Trophoblast cell (in vitro differentiated cells and primary cell): ENCODE data around the gene ROBO4.

Source experiments
- DNase-seq, 2 donors: peaks; one replicate each; pipeline ENCODE4 v3.0.0-alpha.2; 2016
- H2AFZ ChIP-seq: 2 replicates; pipeline ENCODE4 v1.6.1; 2013; ENCODE audit warnings: low read length, moderate library complexity, mild to moderate bottlenecking; ENCODE audit not compliant: insufficient read depth, poor library complexity
- H2AK5ac ChIP-seq: 2 replicates; pipeline ENCODE4 v1.6.1; 2013; ENCODE audit warnings: mild to moderate bottlenecking, low read length
- H2BK120ac ChIP-seq: 2 replicates; pipeline ENCODE4 v1.6.1; 2013; ENCODE audit warnings: low read length, mild to moderate bottlenecking, moderate library complexity; ENCODE audit not compliant: insufficient read depth, poor library complexity
- H2BK12ac ChIP-seq: 2 replicates; pipeline ENCODE4 v1.6.1; 2013; ENCODE audit warnings: mild to moderate bottlenecking, low read length, moderate library complexity
- H2BK5ac ChIP-seq: 2 replicates; pipeline ENCODE4 v1.6.1; 2013; ENCODE audit warnings: low read length, low read depth, moderate library complexity, mild to moderate bottlenecking; ENCODE audit not compliant: poor library complexity
- H3K14ac ChIP-seq: 2 replicates; pipeline ENCODE4 v1.6.1; 2013; ENCODE audit warnings: mild to moderate bottlenecking, low read length
- H3K18ac ChIP-seq: 2 replicates; pipeline ENCODE4 v1.6.1; 2013; ENCODE audit warnings: mild to moderate bottlenecking, low read length
- H3K23ac ChIP-seq: 2 replicates; pipeline ENCODE4 v1.6.1; 2013; ENCODE audit warnings: low read length
- H3K27ac ChIP-seq: 2 replicates; pipeline ENCODE4 v1.5.1; 2013; ENCODE audit warnings: low read depth, mild to moderate bottlenecking, inconsistent platforms, low read length, moderate library complexity
- H3K27me3 ChIP-seq: 2 replicates; pipeline ENCODE4 v1.6.1; 2013; ENCODE audit warnings: inconsistent platforms, mild to moderate bottlenecking, low read length, moderate library complexity; ENCODE audit not compliant: insufficient read depth
- H3K36me3 ChIP-seq, 2 experiments: 1 replicate in 1 of 2; 2 replicates in 1 of 2; pipeline ENCODE4 v1.6.1; 2013; ENCODE audit warnings: low read length in 2 of 2, mild to moderate bottlenecking in 2 of 2, moderate library complexity in 1 of 2; ENCODE audit not compliant: insufficient read depth in 2 of 2, control insufficient read depth in 1 of 2
- H3K4ac ChIP-seq: 2 replicates; pipeline ENCODE4 v1.6.1; 2013; ENCODE audit warnings: low read depth, mild to moderate bottlenecking, low read length, moderate library complexity
- H3K4me1 ChIP-seq, 2 experiments: 1 replicate in 1 of 2; 2 replicates in 1 of 2; pipeline ENCODE4 v1.6.1; 2013; ENCODE audit warnings: low read length in 2 of 2, mild to moderate bottlenecking in 2 of 2, moderate library complexity in 1 of 2; ENCODE audit not compliant: insufficient read depth in 2 of 2, control insufficient read depth in 1 of 2
- H3K4me2 ChIP-seq: 2 replicates; pipeline ENCODE4 v1.6.1; 2013; ENCODE audit warnings: inconsistent platforms, mild to moderate bottlenecking, low read length, moderate library complexity
- H3K4me3 ChIP-seq: 2 replicates; pipeline ENCODE4 v1.5.1; 2013; ENCODE audit warnings: mild to moderate bottlenecking, low read depth, low read length, inconsistent platforms
- H3K79me1 ChIP-seq: one replicate; pipeline ENCODE4 v1.6.1; 2013; ENCODE audit warnings: low read length
- H3K79me2 ChIP-seq: 2 replicates; pipeline ENCODE4 v1.6.1; 2013; ENCODE audit warnings: low read length, mild to moderate bottlenecking; ENCODE audit not compliant: control insufficient read depth, insufficient read depth, poor library complexity
- H3K9ac ChIP-seq: 2 replicates; pipeline ENCODE4 v1.6.1; 2013; ENCODE audit warnings: mild to moderate bottlenecking, low read length
- H3K9me3 ChIP-seq: 2 replicates; pipeline ENCODE4 v1.6.1; 2013; ENCODE audit warnings: low read depth, mild to moderate bottlenecking, control low read depth, inconsistent platforms, low read length; ENCODE audit not compliant: insufficient read depth
- H4K12ac ChIP-seq: 2 replicates; pipeline ENCODE4 v1.6.1; 2013; ENCODE audit warnings: low read depth, mild to moderate bottlenecking, low read length, moderate library complexity
- H4K8ac ChIP-seq: 2 replicates; pipeline ENCODE4 v1.6.1; 2013; ENCODE audit warnings: low read depth, mild to moderate bottlenecking, low read length, moderate library complexity
- H4K91ac ChIP-seq: one replicate; pipeline ENCODE4 v1.6.1; 2013; ENCODE audit warnings: low read depth, mild to moderate bottlenecking, low read length, moderate library complexity
- WGBS: extraction: QIAGEN DNeasy Blood & Tissue Kit; methylation state at CpG from one replicate; pipeline ENCODE4 v1.1.7; 2013; ENCODE audit warnings: missing lambda C conversion rate; ENCODE audit not compliant: insufficient read length, insufficient coverage; ENCODE audit errors: extremely low coverage; 5-methylcytosine and 5-hydroxymethylcytosine counted together

ROBO4 gene

GRCh38 chr11:124938970-124939369 lies 41.3 kb upstream of the ROBO4 start:
- no peak overlapping the region for H4K12ac ChIP-seq
- H3K4me3 ChIP-seq = no peak overlapping the region
- no peak overlapping the region for H2BK12ac ChIP-seq
- no peak overlapping the region for H2AK5ac ChIP-seq
- no peak overlapping the region for H2BK5ac ChIP-seq
- no peak overlapping the region for H3K18ac ChIP-seq
- H3K27ac ChIP-seq = no peak overlapping the region
- H3K9ac ChIP-seq = no peak overlapping the region
- H3K27me3 ChIP-seq = no peaks in the 10 kb centered on the region
- H4K8ac ChIP-seq = no peak overlapping the region
- no peak overlapping the region for H2BK120ac ChIP-seq
- no peaks in the 10 kb centered on the region for H3K79me2 ChIP-seq
- H3K36me3 ChIP-seq = no peaks in the 10 kb centered on the region
- H4K91ac ChIP-seq = no peak overlapping the region
- no peak overlapping the region for H3K4me2 ChIP-seq
- no peaks in the 10 kb centered on the region for H3K79me1 ChIP-seq
- no peak overlapping the region for H3K14ac ChIP-seq
- H3K23ac ChIP-seq = no peak overlapping the region
- WGBS = no CpG with 5 or more reads among the region's 6 CpGs
- H3K9me3 ChIP-seq = peaks cover 2% of the 10 kb centered on the region
- no peak for DNase-seq
- no peak overlapping the region for H2AFZ ChIP-seq
- H3K4ac ChIP-seq = no peak overlapping the region
- peaks cover 0 to 3% of the 10 kb centered on the region in 2 experiments for H3K4me1 ChIP-seq

- Histone ChIP-seq H2BK12ac (no peak overlapping the region), H3K4me2 (no peak overlapping the region), H2BK5ac (no peak overlapping the region), H3K18ac (no peak overlapping the region), H2AFZ (no peak overlapping the region), H3K79me2 (no peaks in the 10 kb centered on the region), H2AK5ac (no peak overlapping the region), H3K23ac (no peak overlapping the region), H4K8ac (no peak overlapping the region), H4K91ac (no peak overlapping the region), H3K27ac (no peak overlapping the region), H3K9me3 (peaks cover 2% of the 10 kb centered on the region), H3K4me3 (no peak overlapping the region), H2BK120ac (no peak overlapping the region), H3K4me1 (peaks cover 0 to 3% of the 10 kb centered on the region in 2 experiments), H3K4ac (no peak overlapping the region), H3K36me3 (no peaks in the 10 kb centered on the region), H3K27me3 (no peaks in the 10 kb centered on the region), H4K12ac (no peak overlapping the region), H3K14ac (no peak overlapping the region), H3K9ac (no peak overlapping the region), H3K79me1 (no peaks in the 10 kb centered on the region)
- no peak for DNase-seq
- no CpG with 5 or more reads among the region's 6 CpGs for WGBS
Observed at GRCh38 chr11:124938206-124938765, 40.6 kb upstream of the ROBO4 start.

- Histone ChIP-seq H2BK12ac (no peak overlapping the region), H2AK5ac (no peak overlapping the region), H3K18ac (no peak overlapping the region), H2BK120ac (no peak overlapping the region), H3K27ac (no peak overlapping the region), H3K23ac (no peak overlapping the region), H3K9me3 (peaks cover 2% of the 10 kb centered on the region), H3K4ac (no peak overlapping the region), H3K9ac (no peak overlapping the region), H2BK5ac (no peak overlapping the region), H2AFZ (no peak overlapping the region), H3K79me2 (no peaks in the 10 kb centered on the region), H3K14ac (no peak overlapping the region), H3K4me2 (no peak overlapping the region), H4K8ac (no peak overlapping the region), H3K4me1 (peaks cover 0 to 3% of the 10 kb centered on the region in 2 experiments), H4K91ac (no peak overlapping the region), H3K36me3 (no peaks in the 10 kb centered on the region), H3K4me3 (no peak overlapping the region), H4K12ac (no peak overlapping the region), H3K27me3 (no peaks in the 10 kb centered on the region), H3K79me1 (no peaks in the 10 kb centered on the region)
- WGBS = no CpG with 5 or more reads among the region's 3 CpGs
- no peak for DNase-seq
Observed at GRCh38 chr11:124937336-124937935, 39.8 kb upstream of the ROBO4 start.

GRCh38 chr11:124935548-124936514 lies 38.2 kb upstream of the ROBO4 start, which contains the start of gene HEPACAM:
HEPACAM (minus strand) TSS chr11:124936047; CDS start chr11:124936006, 41 bp downstream.
- H3K18ac ChIP-seq = no peak within 1 kb of the TSS

More at GRCh38 chr11:124935548-124936514, 38.2 kb upstream of the ROBO4 start, which contains the start of gene HEPACAM:
- no peak within 1 kb of the TSS for H3K4me2 ChIP-seq
- peaks cover 2% of the 10 kb centered on the region for H3K9me3 ChIP-seq
- H3K23ac ChIP-seq = no peak within 1 kb of the TSS
- no peak within 1 kb of the TSS for H2BK120ac ChIP-seq
- H3K27ac ChIP-seq = no peak within 1 kb of the TSS
- no peak within 1 kb of the TSS for H2BK5ac ChIP-seq
- H2BK12ac ChIP-seq = no peak within 1 kb of the TSS
- H3K79me2 ChIP-seq = no peaks in the 10 kb centered on the region
- H3K4ac ChIP-seq = no peak within 1 kb of the TSS
- H2AFZ ChIP-seq = no peak within 1 kb of the TSS
- H2AK5ac ChIP-seq = no peak within 1 kb of the TSS
- H3K27me3 ChIP-seq = no peaks in the 10 kb centered on the region
- H3K4me3 ChIP-seq = no peak within 1 kb of the TSS
- H3K36me3 ChIP-seq = no peaks in the 10 kb centered on the region
- no peak within 1 kb of the TSS for H4K12ac ChIP-seq
- DNase-seq = no peak
- H3K9ac ChIP-seq = no peak within 1 kb of the TSS
- WGBS = no CpG with 5 or more reads among the region's 18 CpGs
- no peak within 1 kb of the TSS for H4K8ac ChIP-seq
- H4K91ac ChIP-seq = no peak within 1 kb of the TSS
- no peaks in the 10 kb centered on the region for H3K79me1 ChIP-seq
- peaks cover 0 to 3% of the 10 kb centered on the region in 2 experiments for H3K4me1 ChIP-seq
- H3K14ac ChIP-seq = no peak within 1 kb of the TSS
